Keratinocyte (primary cell): ENCODE results near the gene ARHGEF6. TPM values are rescaled to one million over a fixed set of nuclear protein-coding genes. Genes with fewer than 3 reads are reported as not detected.

Source experiments
- DNase-seq: peaks from one replicate; pipeline ENCODE4 v3.0.0-alpha.2; 2011; ENCODE audit warnings: low read depth, missing footprints, low spot score
- FAIRE-seq: peaks from 2 replicates; lab custom pipeline; 2011; peaks lifted over from hg19 to GRCh38; lab: Jason Lieb, UNC
- H2AFZ ChIP-seq: 2 replicates; pipeline ENCODE4 v1.6.0; 2012; ENCODE audit warnings: low read length, control low read depth, inconsistent platforms; ENCODE audit not compliant: control insufficient read depth
- H3K27ac ChIP-seq: 2 replicates; pipeline ENCODE4 v1.5.1; 2011; ENCODE audit warnings: low read length; ENCODE audit not compliant: control insufficient read depth, insufficient read depth
- H3K27me3 ChIP-seq: 3 replicates; pipeline ENCODE4 v1.6.0; 2011; ENCODE audit warnings: low read length; ENCODE audit not compliant: control insufficient read depth, insufficient read depth; ENCODE audit errors: extremely low read depth
- H3K36me3 ChIP-seq, 2 experiments: 2 replicates in 1 of 2; 3 replicates in 1 of 2; pipeline ENCODE4 v1.5.1; 2011; ENCODE audit warnings: low read length in 2 of 2, mild to moderate bottlenecking in 1 of 2; ENCODE audit not compliant: control insufficient read depth in 2 of 2, insufficient read depth in 2 of 2; ENCODE audit errors: extremely low read depth in 1 of 2
- H3K4me1 ChIP-seq: 3 replicates; pipeline ENCODE4 v1.5.1; 2011; ENCODE audit warnings: low read length; ENCODE audit not compliant: control insufficient read depth, insufficient read depth; ENCODE audit errors: extremely low read depth
- H3K4me2 ChIP-seq: 3 replicates; pipeline ENCODE4 v1.6.0; 2011; ENCODE audit warnings: low read depth, low read length; ENCODE audit not compliant: control insufficient read depth, insufficient read depth; ENCODE audit errors: extremely low read depth
- H3K4me3 ChIP-seq, 3 experiments: fragments of 200-600 bp in 1 of 3; sonication (generic) in 1 of 3; 2 replicates in 2 of 3; 3 replicates in 1 of 3; pipeline ENCODE4 v1.5.1; 2011 to 2016; ENCODE audit warnings: low read length in 3 of 3, mild to moderate bottlenecking in 3 of 3, control low read depth in 2 of 3, inconsistent platforms in 1 of 3, low read depth in 1 of 3, mixed read lengths in 1 of 3, mixed run types in 1 of 3, moderate library complexity in 1 of 3; ENCODE audit not compliant: control insufficient read depth in 2 of 3, insufficient read depth in 2 of 3; ENCODE audit errors: extremely low read depth in 1 of 3
- H3K79me2 ChIP-seq: 2 replicates; pipeline ENCODE4 v1.6.0; 2012; ENCODE audit warnings: low read length; ENCODE audit not compliant: control insufficient read depth, insufficient read depth
- H3K9ac ChIP-seq: 3 replicates; pipeline ENCODE4 v1.6.0; 2011; ENCODE audit warnings: low read length; ENCODE audit not compliant: control insufficient read depth, insufficient read depth; ENCODE audit errors: extremely low read depth
- H3K9me1 ChIP-seq: 3 replicates; pipeline ENCODE4 v1.6.0; 2011; ENCODE audit warnings: low read length; ENCODE audit not compliant: control insufficient read depth, insufficient read depth; ENCODE audit errors: extremely low read depth
- H3K9me3 ChIP-seq: 2 replicates; pipeline ENCODE4 v1.5.1; 2012; ENCODE audit warnings: low read depth, low read length; ENCODE audit not compliant: control insufficient read depth
- H4K20me1 ChIP-seq: 3 replicates; pipeline ENCODE4 v1.6.0; 2011; ENCODE audit warnings: low read length; ENCODE audit not compliant: control insufficient read depth, insufficient read depth; ENCODE audit errors: extremely low read depth
- EZH2 ChIP-seq: IDR thresholded peaks from one replicate; pipeline ENCODE4 v1.6.1; 2012; ENCODE audit warnings: inconsistent platforms, mild to moderate bottlenecking, low read length, moderate library complexity
- dilution Hi-C: fragments of 300-500 bp; cut with MboI; formaldehyde crosslinking; loops from one replicate; pipeline ENCODE4 v1.7.0; 2020; ENCODE audit warnings: low sequenced_read_pairs; ENCODE audit not compliant: extremely low pct_ligation_motif_present
- polyA plus RNA-seq, 5 experiments: library from polyadenylated mRNA; depleted of rRNA in 3 of 5; stranded (reverse) in 3 of 5; stranded (forward) in 1 of 5; unstranded in 1 of 5; fragments of >200 nt; gene quantifications; 1 replicate in 1 of 5; 2 replicates in 3 of 5; 3 replicates in 1 of 5; pipeline versions ENCODE4 v1.2.1 to v1.2.3, GENCODE V29; 2011 to 2012; ENCODE audit warnings: missing spikeins in 2 of 5, low read depth in 1 of 5, low replicate concordance in 1 of 5
- TF ChIP-seq, protein P1 (sequence below), 3 experiments: IDR thresholded peaks in 1 of 3; conservative IDR thresholded peaks in 1 of 3; optimal IDR thresholded peaks in 1 of 3; 2 replicates in 2 of 3; 3 replicates in 1 of 3; pipeline versions ENCODE3 to v1.5.1; 2011; ENCODE audit warnings: low read length in 3 of 3, mild to moderate bottlenecking in 3 of 3, moderate library complexity in 2 of 3, control low read depth in 1 of 3, inconsistent platforms in 1 of 3; ENCODE audit not compliant: insufficient read depth in 2 of 3; ENCODE audit errors: extremely low read depth in 1 of 3

Gene ARHGEF6
- polyA plus RNA-seq, 1 donor (not counting 4 experiments of a cell fraction or from before 2014, with no cell fraction given), result 0.18 TPM

DNA sequence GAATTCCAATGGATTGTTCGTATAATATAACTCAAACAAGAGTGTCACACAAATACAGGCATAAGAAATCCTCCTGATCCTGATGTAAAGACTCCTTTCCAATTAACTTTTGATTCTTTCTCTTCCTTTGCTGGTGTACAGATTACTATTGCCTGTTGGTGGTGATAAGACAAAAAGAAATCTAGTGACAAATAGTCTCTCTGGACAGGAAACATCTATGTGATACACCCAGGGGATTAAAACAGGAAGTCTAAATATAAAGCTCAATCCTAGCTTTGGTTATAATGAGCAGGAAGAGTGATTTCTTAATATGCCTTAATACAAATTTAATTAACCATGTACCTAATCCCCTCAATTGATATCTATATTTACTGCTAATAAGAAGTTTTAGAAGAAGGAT, 45.1 kb downstream of the ARHGEF6 start:
- dilution Hi-C loops, result no loop called here
- Histone ChIP-seq H3K9ac (no peak overlapping the region), H3K4me3 (no peak overlapping the region), H3K27ac (no peak overlapping the region), H2AFZ (no peak overlapping the region), H4K20me1 (no peaks in the 10 kb centered on the region), H3K36me3 (no peaks in the 10 kb centered on the region), H3K4me2 (no peak overlapping the region), H3K27me3 (no peaks in the 10 kb centered on the region), H3K4me1 (no peaks in the 10 kb centered on the region), H3K79me2 (no peaks in the 10 kb centered on the region), H3K9me3 (no peaks in the 10 kb centered on the region), H3K9me1 (no peaks in the 10 kb centered on the region)
- DNase-seq (no peak), FAIRE-seq (no peak)
- TF ChIP-seq, protein P1, sequence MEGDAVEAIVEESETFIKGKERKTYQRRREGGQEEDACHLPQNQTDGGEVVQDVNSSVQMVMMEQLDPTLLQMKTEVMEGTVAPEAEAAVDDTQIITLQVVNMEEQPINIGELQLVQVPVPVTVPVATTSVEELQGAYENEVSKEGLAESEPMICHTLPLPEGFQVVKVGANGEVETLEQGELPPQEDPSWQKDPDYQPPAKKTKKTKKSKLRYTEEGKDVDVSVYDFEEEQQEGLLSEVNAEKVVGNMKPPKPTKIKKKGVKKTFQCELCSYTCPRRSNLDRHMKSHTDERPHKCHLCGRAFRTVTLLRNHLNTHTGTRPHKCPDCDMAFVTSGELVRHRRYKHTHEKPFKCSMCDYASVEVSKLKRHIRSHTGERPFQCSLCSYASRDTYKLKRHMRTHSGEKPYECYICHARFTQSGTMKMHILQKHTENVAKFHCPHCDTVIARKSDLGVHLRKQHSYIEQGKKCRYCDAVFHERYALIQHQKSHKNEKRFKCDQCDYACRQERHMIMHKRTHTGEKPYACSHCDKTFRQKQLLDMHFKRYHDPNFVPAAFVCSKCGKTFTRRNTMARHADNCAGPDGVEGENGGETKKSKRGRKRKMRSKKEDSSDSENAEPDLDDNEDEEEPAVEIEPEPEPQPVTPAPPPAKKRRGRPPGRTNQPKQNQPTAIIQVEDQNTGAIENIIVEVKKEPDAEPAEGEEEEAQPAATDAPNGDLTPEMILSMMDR (optimal IDR thresholded peaks at IDR 0.05 in 1 of 3, IDR thresholded peaks at IDR 0.05 in 1 of 3, conservative IDR thresholded peaks at IDR 0.05 in 1 of 3; ENCODE audit: extremely low read depth in 1 of 3, insufficient read depth in 2 of 3, low read length in 3 of 3), result no peak
- TF ChIP-seq EZH2, result no peak

DNA sequence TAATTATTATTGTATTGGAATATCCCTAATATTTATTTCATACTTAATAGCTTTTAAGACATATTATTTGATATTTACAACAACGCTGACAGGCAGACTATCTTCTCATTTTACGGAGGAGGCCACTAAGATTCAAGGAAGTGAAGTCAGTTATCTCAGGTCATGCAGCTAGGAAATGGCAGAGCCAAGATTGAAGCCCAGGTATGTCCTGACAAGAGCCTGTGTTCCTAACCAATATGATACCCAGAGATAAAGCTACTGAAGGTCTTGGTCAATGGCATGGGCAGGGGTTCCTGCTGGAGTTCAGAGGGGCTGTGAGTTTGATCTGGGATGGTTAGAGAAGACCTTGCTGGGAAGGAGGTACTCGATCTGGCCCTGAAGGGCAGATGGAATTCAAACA, 47.1 kb downstream of the ARHGEF6 start:
- no peaks in the 10 kb centered on the region for H3K4me1 ChIP-seq
- no peaks in the 10 kb centered on the region for H4K20me1 ChIP-seq
- no peak overlapping the region for H2AFZ ChIP-seq
- H3K9ac ChIP-seq, result no peak overlapping the region
- no peaks in the 10 kb centered on the region for H3K36me3 ChIP-seq
- no peak overlapping the region for H3K4me2 ChIP-seq
- no peaks in the 10 kb centered on the region for H3K9me1 ChIP-seq
- H3K27ac ChIP-seq, result no peak overlapping the region
- no peaks in the 10 kb centered on the region for H3K79me2 ChIP-seq
- no peak overlapping the region for H3K4me3 ChIP-seq
- dilution Hi-C loops, result no loop called here
- DNase-seq (no peak), FAIRE-seq (no peak)
- TF ChIP-seq, protein P1 (optimal IDR thresholded peaks at IDR 0.05 in 1 of 3, IDR thresholded peaks at IDR 0.05 in 1 of 3, conservative IDR thresholded peaks at IDR 0.05 in 1 of 3; ENCODE audit: extremely low read depth in 1 of 3, insufficient read depth in 2 of 3, low read length in 3 of 3), result no peak
- no peak for TF ChIP-seq EZH2
- H3K9me3 ChIP-seq, result no peaks in the 10 kb centered on the region
- H3K27me3 ChIP-seq, result no peaks in the 10 kb centered on the region
